Peyer's patch (tissue), 4 donors: ENCODE data around the gene OPTC. TPM values are rescaled to one million over a fixed set of nuclear protein-coding genes. Genes with fewer than 3 reads are reported as not detected.

ENCODE experiments used
- DNase-seq, 3 donors: peaks; one replicate each; pipeline ENCODE4 v3.0.0-alpha.2; 2017 to 2019
- H3K27ac ChIP-seq, 4 donors: fragments of 200-600 bp; sonication (generic); one replicate each; pipeline ENCODE4 v1.5.1; 2016 to 2019
- H3K27me3 ChIP-seq, 2 donors: fragments of 200-600 bp; sonication (generic); one replicate each; pipeline ENCODE4 v1.5.1; 2019
- H3K36me3 ChIP-seq, 3 donors: fragments of 200-600 bp; sonication (generic); one replicate each; pipeline ENCODE4 v1.5.1; 2016 to 2019
- H3K4me1 ChIP-seq, 4 donors: fragments of 200-600 bp; sonication (generic); one replicate each; pipeline ENCODE4 v1.5.1; 2016 to 2019
- H3K4me3 ChIP-seq, 4 donors: fragments of 200-600 bp; sonication (generic); 1 replicate in 3 of 4; 2 replicates in 1 of 4; pipeline ENCODE4 v1.5.1; 2016 to 2019; ENCODE audit warnings: mild to moderate bottlenecking in 1 of 4
- H3K9me3 ChIP-seq, 4 donors: fragments of 200-600 bp; sonication (generic); one replicate each; pipeline ENCODE4 v1.5.1; 2016 to 2019; ENCODE audit warnings: mild to moderate bottlenecking in 1 of 4
- CTCF ChIP-seq, 6 experiments: fragments of 450-650 bp in 4 of 6; fragments of 200-600 bp in 2 of 6; sonication (generic) in 1 of 6; IDR thresholded peaks; one replicate each; pipeline ENCODE4 v1.5.1; 2017 to 2019; ENCODE audit warnings: antibody characterized with exemption in 6 of 6, mild to moderate bottlenecking in 3 of 6, moderate library complexity in 1 of 6
- POLR2A ChIP-seq, 2 donors: fragments of 450-650 bp; IDR thresholded peaks; one replicate each; pipeline ENCODE4 v1.5.1; 2017; ENCODE audit warnings: antibody characterized with exemption in 2 of 2, mild to moderate bottlenecking in 2 of 2, moderate library complexity in 2 of 2
- total RNA-seq, 4 donors: library from RNA; depleted of rRNA; stranded (reverse); fragments of >200 nt; gene quantifications; one replicate each; pipeline ENCODE4 v1.1.0, GENCODE V29; 2016

The OPTC gene
- total RNA-seq, 4 donors from 2014 or later: not detected

- Histone ChIP-seq H3K4me1 (no peaks in the 10 kb centered on the region), H3K36me3 (no peaks in the 10 kb centered on the region), H3K27ac (no peak overlapping the region), H3K27me3 (no peaks in the 10 kb centered on the region), H3K9me3 (no peaks in the 10 kb centered on the region), H3K4me3 (no peak overlapping the region)
- TF ChIP-seq POLR2A (IDR thresholded peaks at IDR 0.05): no peak
- no peak for TF ChIP-seq CTCF (IDR thresholded peaks at IDR 0.05)
- no peak for DNase-seq
These were observed 53.2 kb downstream of the OPTC start for GRCh38 chr1:203547147-203547546.

GRCh38 chr1:203547771-203548421 is 53.9 kb downstream of the OPTC start:
- no peaks in the 10 kb centered on the region for H3K27me3 ChIP-seq
- no peak overlapping the region for H3K4me3 ChIP-seq
- no peak for DNase-seq
- no peak overlapping the region for H3K27ac ChIP-seq
- H3K4me1 ChIP-seq: no peaks in the 10 kb centered on the region
- H3K9me3 ChIP-seq: no peaks in the 10 kb centered on the region
- no peak for TF ChIP-seq CTCF (IDR thresholded peaks at IDR 0.05)
- H3K36me3 ChIP-seq: no peaks in the 10 kb centered on the region

GRCh38 chr1:203548892-203549291 is 54.9 kb downstream of the OPTC start:
- no peak for DNase-seq
- Histone ChIP-seq H3K27me3 (no peaks in the 10 kb centered on the region), H3K9me3 (no peaks in the 10 kb centered on the region), H3K4me1 (no peaks in the 10 kb centered on the region), H3K4me3 (no peak overlapping the region), H3K36me3 (no peaks in the 10 kb centered on the region), H3K27ac (no peak overlapping the region)
- no peak for TF ChIP-seq CTCF (IDR thresholded peaks at IDR 0.05)
- no peak for TF ChIP-seq POLR2A (IDR thresholded peaks at IDR 0.05)

- Histone ChIP-seq H3K27me3 (no peaks in the 10 kb centered on the region), H3K4me1 (no peaks in the 10 kb centered on the region), H3K36me3 (no peaks in the 10 kb centered on the region), H3K9me3 (no peaks in the 10 kb centered on the region), H3K4me3 (no peak overlapping the region), H3K27ac (no peak overlapping the region)
- no peak for DNase-seq
- TF ChIP-seq POLR2A (IDR thresholded peaks at IDR 0.05) (no peak), CTCF (IDR thresholded peaks at IDR 0.05) (no peak)
These were observed 55.4 kb downstream of the OPTC start for GRCh38 chr1:203549309-203549708.

- no peaks in the 10 kb centered on the region for H3K36me3 ChIP-seq
- H3K9me3 ChIP-seq: no peaks in the 10 kb centered on the region
- no peaks in the 10 kb centered on the region for H3K27me3 ChIP-seq
- TF ChIP-seq POLR2A (IDR thresholded peaks at IDR 0.05) (no peak), CTCF (IDR thresholded peaks at IDR 0.05) (no peak)
- H3K27ac ChIP-seq: no peak overlapping the region
- H3K4me1 ChIP-seq: peaks cover 0 to 5% (median 0%) of the 10 kb centered on the region in 4 donors
- DNase-seq: no peak
- H3K4me3 ChIP-seq: no peak overlapping the region
These were observed 56.9 kb downstream of the OPTC start for GRCh38 chr1:203550846-203551245.

GRCh38 chr1:203551550-203551949 is 57.6 kb downstream of the OPTC start:
- Histone ChIP-seq H3K4me3 (no peak overlapping the region), H3K9me3 (no peaks in the 10 kb centered on the region), H3K27ac (no peak overlapping the region), H3K36me3 (no peaks in the 10 kb centered on the region), H3K4me1 (peaks cover 0 to 10% (median 0%) of the 10 kb centered on the region in 4 donors), H3K27me3 (no peaks in the 10 kb centered on the region)
- no peak for DNase-seq
- TF ChIP-seq CTCF (IDR thresholded peaks at IDR 0.05) (no peak), POLR2A (IDR thresholded peaks at IDR 0.05) (no peak)
